Daoy (cell line): ENCODE data around the gene IGFBP2. TPM values are rescaled to one million over a fixed set of nuclear protein-coding genes. Genes with fewer than 3 reads are reported as not detected.

Experiments
- DNase-seq: peaks from one replicate; pipeline ENCODE4 v3.0.0-alpha.2; 2015; ENCODE audit warnings: low read depth
- total RNA-seq: library from RNA; depleted of rRNA; stranded (reverse); fragments of >200 nt; shearing (Covaris generic); gene quantifications from 2 replicates; pipeline ENCODE4 v1.2.3, GENCODE V29; 2014

IGFBP2 gene
- total RNA-seq, 1 experiment from 2014 or later: 17.2 TPM

- no peak for DNase-seq
These were observed 17.7 kb upstream of the IGFBP2 start for GRCh38 chr2:216615298-216616082.

GRCh38 chr2:216616083-216616678, 17.0 kb upstream of the IGFBP2 start:
- no peak for DNase-seq

- no peak for DNase-seq
These were observed 15.9 kb upstream of the IGFBP2 start for GRCh38 chr2:216617159-216617815.

GRCh38 chr2:216618785-216619184, 14.4 kb upstream of the IGFBP2 start:
- DNase-seq: no peak

- DNase-seq: no peak
These were observed 13.5 kb upstream of the IGFBP2 start for GRCh38 chr2:216619411-216620393.

GRCh38 chr2:216620786-216621185, 12.4 kb upstream of the IGFBP2 start:
- DNase-seq: no peak

- DNase-seq: no peak
These were observed 11.9 kb upstream of the IGFBP2 start for GRCh38 chr2:216621292-216621691.

- no peak for DNase-seq
These were observed 10.7 kb upstream of the IGFBP2 start for GRCh38 chr2:216622526-216622925.

GRCh38 chr2:216624251-216624650, 9.0 kb upstream of the IGFBP2 start:
- no peak for DNase-seq

- DNase-seq: no peak
These were observed 6.9 kb upstream of the IGFBP2 start for GRCh38 chr2:216626168-216626874.

- DNase-seq: no peak
These were observed 6.4 kb upstream of the IGFBP2 start for GRCh38 chr2:216626875-216627245.

- DNase-seq: no peak
These were observed 3.4 kb upstream of the IGFBP2 start for GRCh38 chr2:216629784-216630183.

GRCh38 chr2:216632346-216632951, 771 bp upstream of the IGFBP2 start:
- DNase-seq: no peak

- peak; percentile 30 for DNase-seq
These were observed 573 bp downstream of the IGFBP2 start for GRCh38 chr2:216633616-216634369.

GRCh38 chr2:216634370-216635148, 1.3 kb downstream of the IGFBP2 start:
- DNase-seq: no peak

- no peak for DNase-seq
These were observed 2.0 kb downstream of the IGFBP2 start for GRCh38 chr2:216635171-216635570.

GRCh38 chr2:216635701-216636550, 2.7 kb downstream of the IGFBP2 start:
- no peak for DNase-seq
